Neural cell (in vitro differentiated cells): ENCODE data around the gene IFNGR1. TPM values are rescaled to one million over a fixed set of nuclear protein-coding genes. Genes with fewer than 3 reads are reported as not detected.

Source experiments
- H2AFZ ChIP-seq: fragments of 200-600, 300-800 bp; sonication (generic), shearing (Covaris generic); 2 replicates; pipeline ENCODE4 v1.6.0; 2014; ENCODE audit warnings: low read depth, mild to moderate bottlenecking, antibody characterized with exemption, low read length, moderate library complexity
- H3F3A ChIP-seq: fragments of 200-600 bp; shearing (Covaris generic); 2 replicates; pipeline ENCODE4 v1.6.1; 2016; ENCODE audit warnings: mild to moderate bottlenecking, moderate library complexity, mixed read lengths, antibody characterized with exemption, low read length; ENCODE audit not compliant: insufficient read depth, poor library complexity, severe bottlenecking
- H3K27ac ChIP-seq: fragments of 200-600, 300-800 bp; sonication (generic), shearing (Covaris generic); 2 replicates; pipeline ENCODE4 v1.5.1; 2014; ENCODE audit warnings: mild to moderate bottlenecking, low read length, moderate library complexity
- H3K27me3 ChIP-seq: fragments of 300-800, 200-600 bp; sonication (generic), shearing (Covaris generic); 2 replicates; pipeline ENCODE4 v1.6.0; 2014; ENCODE audit warnings: mild to moderate bottlenecking, low read depth, low read length, moderate library complexity; ENCODE audit not compliant: insufficient read depth
- H3K36me3 ChIP-seq: fragments of 300-800, 200-600 bp; sonication (generic), shearing (Covaris generic); 2 replicates; pipeline ENCODE4 v1.5.1; 2014; ENCODE audit warnings: mild to moderate bottlenecking, antibody characterized with exemption, low read length, moderate library complexity; ENCODE audit not compliant: insufficient read depth
- H3K4me2 ChIP-seq: fragments of 300-800, 200-600 bp; sonication (generic), shearing (Covaris generic); 2 replicates; pipeline ENCODE4 v1.6.0; 2014; ENCODE audit warnings: mild to moderate bottlenecking, low read length
- H3K4me3 ChIP-seq: fragments of 300-800, 200-600 bp; sonication (generic), shearing (Covaris generic); 2 replicates; pipeline ENCODE4 v1.5.1; 2014; ENCODE audit warnings: mild to moderate bottlenecking, low read length, moderate library complexity
- H3K79me2 ChIP-seq: fragments of 200-600 bp; shearing (Covaris generic); replicated peaks from 2 replicates; pipeline ENCODE4 v1.6.0; 2014; ENCODE audit warnings: mild to moderate bottlenecking, low read length, moderate library complexity; ENCODE audit not compliant: insufficient read depth
- H3K9ac ChIP-seq: fragments of 300-800, 200-600 bp; sonication (generic), shearing (Covaris generic); 2 replicates; pipeline ENCODE4 v1.6.1; 2016; ENCODE audit warnings: mild to moderate bottlenecking, low read length, mixed read lengths
- H3K9me2 ChIP-seq: fragments of 200-600 bp; shearing (Covaris generic); 2 replicates; pipeline ENCODE4 v1.6.1; 2016; ENCODE audit warnings: mild to moderate bottlenecking, low read length, mixed read lengths; ENCODE audit not compliant: insufficient read depth
- H3K9me3 ChIP-seq: fragments of 200-600, 300-800 bp; sonication (generic), shearing (Covaris generic); 2 replicates; pipeline ENCODE4 v1.6.1; 2016; ENCODE audit warnings: mild to moderate bottlenecking, mixed run types, low read length, moderate library complexity, mixed read lengths
- H4K20me1 ChIP-seq: fragments of 200-600 bp; shearing (Covaris generic); 2 replicates; pipeline ENCODE4 v1.6.1; 2016; ENCODE audit warnings: mild to moderate bottlenecking, mixed run types; ENCODE audit not compliant: insufficient read depth
- CTCF ChIP-seq: fragments of 450-650 bp; IDR thresholded peaks from 2 replicates; pipeline ENCODE4 v1.5.1; 2014; ENCODE audit warnings: antibody characterized with exemption, mild to moderate bottlenecking, moderate library complexity; ENCODE audit not compliant: poor library complexity, severe bottlenecking
- EP300 ChIP-seq: fragments of 450-650 bp; conservative IDR thresholded peaks from 2 replicates; pipeline ENCODE4 v1.6.1; 2014; ENCODE audit warnings: antibody characterized with exemption, mild to moderate bottlenecking, moderate library complexity; ENCODE audit not compliant: poor library complexity, severe bottlenecking
- EZH2 ChIP-seq: fragments of 200-600, 300-800 bp; shearing (Covaris generic), sonication (generic); IDR thresholded peaks from 2 replicates; pipeline ENCODE4 v1.6.1; 2014; ENCODE audit warnings: antibody characterized with exemption, low read length, borderline replicate concordance, mild to moderate bottlenecking; ENCODE audit not compliant: insufficient read depth, poor library complexity, severe bottlenecking
- MXI1 ChIP-seq: fragments of 450-650 bp; conservative IDR thresholded peaks from 2 replicates; pipeline ENCODE4 v1.6.1; 2014; ENCODE audit warnings: antibody characterized with exemption, mild to moderate bottlenecking; ENCODE audit not compliant: poor library complexity, severe bottlenecking
- POLR2AphosphoS5 ChIP-seq: IDR thresholded peaks from 2 replicates; pipeline ENCODE4 v1.6.1; 2012
- RAD21 ChIP-seq: fragments of 450-650 bp; conservative IDR thresholded peaks from 2 replicates; pipeline ENCODE4 v1.6.1; 2014; ENCODE audit warnings: antibody characterized with exemption, mild to moderate bottlenecking, moderate library complexity
- REST ChIP-seq: IDR thresholded peaks from 2 replicates; pipeline ENCODE4 v1.6.1; 2012; ENCODE audit warnings: borderline replicate concordance
- SMC3 ChIP-seq: fragments of 450-650 bp; conservative IDR thresholded peaks from 2 replicates; pipeline ENCODE4 v1.6.1; 2014; ENCODE audit warnings: antibody characterized with exemption, mild to moderate bottlenecking, moderate library complexity; ENCODE audit not compliant: poor library complexity
- TAF1 ChIP-seq: IDR thresholded peaks from 2 replicates; pipeline ENCODE4 v1.6.1; 2012; ENCODE audit warnings: low read depth
- polyA plus RNA-seq: library from polyadenylated mRNA; depleted of rRNA; stranded (reverse); fragments of >200 nt; gene quantifications from 2 replicates; pipeline ENCODE4 v1.2.3, GENCODE V29; 2014

Gene IFNGR1
- polyA plus RNA-seq, 1 donor from 2014 or later = 57.2 TPM

GRCh38 chr6:137266309-137266586 lies 47.1 kb upstream of the IFNGR1 start:
- TF ChIP-seq CTCF (no peak), MXI1 (no peak), TAF1 (no peak), EZH2 (no peak), RAD21 (no peak), REST (no peak), EP300 (no peak), POLR2AphosphoS5 (no peak), SMC3 (no peak)
- H3K9me2 ChIP-seq = no peaks in the 10 kb centered on the region
- no peaks in the 10 kb centered on the region for H3K36me3 ChIP-seq
- no peak overlapping the region for H3K27ac ChIP-seq
- H3F3A ChIP-seq = no peaks in the 10 kb centered on the region
- H2AFZ ChIP-seq = no peak overlapping the region
- no peak overlapping the region for H3K4me3 ChIP-seq
- H3K9me3 ChIP-seq = no peaks in the 10 kb centered on the region
- no peaks in the 10 kb centered on the region for H4K20me1 ChIP-seq
- H3K4me2 ChIP-seq = no peak overlapping the region
- no peaks in the 10 kb centered on the region for H3K79me2 ChIP-seq
- no peak overlapping the region for H3K9ac ChIP-seq
- H3K27me3 ChIP-seq = no peaks in the 10 kb centered on the region

- Histone ChIP-seq H3F3A (no peaks in the 10 kb centered on the region), H3K27ac (no peak overlapping the region), H3K36me3 (no peaks in the 10 kb centered on the region), H3K9me3 (no peaks in the 10 kb centered on the region), H3K4me3 (no peak overlapping the region), H2AFZ (no peak overlapping the region), H3K9me2 (no peaks in the 10 kb centered on the region), H4K20me1 (no peaks in the 10 kb centered on the region), H3K27me3 (no peaks in the 10 kb centered on the region), H3K79me2 (no peaks in the 10 kb centered on the region), H3K4me2 (no peak overlapping the region), H3K9ac (no peak overlapping the region)
- no peak for TF ChIP-seq EZH2
- no peak for TF ChIP-seq CTCF
- TF ChIP-seq TAF1 = no peak
- no peak for TF ChIP-seq RAD21
- no peak for TF ChIP-seq EP300
- TF ChIP-seq POLR2AphosphoS5 = no peak
- TF ChIP-seq MXI1 = no peak
- TF ChIP-seq REST = no peak
- no peak for TF ChIP-seq SMC3
Measured at GRCh38 chr6:137265561-137266308, 46.5 kb upstream of the IFNGR1 start.
